GM19397 (cell line): ENCODE results near the gene NOTCH1.

Source experiments
- ATAC-seq: cut with Tn5 transposase; IDR thresholded peaks from one replicate; pipeline ENCODE4 v1.9.1; 2021; ENCODE audit warnings: mild to moderate bottlenecking, moderate library complexity; ENCODE audit not compliant: unreplicated experiment

Gene NOTCH1

GRCh38 chr9:136502940-136503550 lies 42.8 kb downstream of the NOTCH1 start:
- ATAC-seq, result no peak

DNA sequence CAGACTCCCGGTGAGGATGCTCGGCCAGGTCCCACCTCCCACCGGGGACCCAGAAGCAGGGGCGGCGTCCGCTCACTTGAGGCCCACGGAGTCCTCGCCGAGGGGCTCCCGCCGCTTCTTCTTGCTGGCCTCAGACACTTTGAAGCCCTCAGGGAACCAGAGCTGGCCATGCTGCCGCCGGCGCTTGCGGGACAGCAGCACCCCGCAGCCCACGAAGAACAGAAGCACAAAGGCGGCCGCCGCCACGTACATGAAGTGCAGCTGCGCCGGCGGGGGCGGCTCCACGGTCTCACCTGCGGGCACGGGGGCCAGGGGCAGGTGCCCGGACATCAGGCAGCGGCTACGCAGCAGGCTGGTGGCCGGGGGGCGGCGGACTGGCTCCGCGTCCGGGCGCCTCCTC lies 43.7 kb downstream of the NOTCH1 start:
- ATAC-seq, result no peak

DNA sequence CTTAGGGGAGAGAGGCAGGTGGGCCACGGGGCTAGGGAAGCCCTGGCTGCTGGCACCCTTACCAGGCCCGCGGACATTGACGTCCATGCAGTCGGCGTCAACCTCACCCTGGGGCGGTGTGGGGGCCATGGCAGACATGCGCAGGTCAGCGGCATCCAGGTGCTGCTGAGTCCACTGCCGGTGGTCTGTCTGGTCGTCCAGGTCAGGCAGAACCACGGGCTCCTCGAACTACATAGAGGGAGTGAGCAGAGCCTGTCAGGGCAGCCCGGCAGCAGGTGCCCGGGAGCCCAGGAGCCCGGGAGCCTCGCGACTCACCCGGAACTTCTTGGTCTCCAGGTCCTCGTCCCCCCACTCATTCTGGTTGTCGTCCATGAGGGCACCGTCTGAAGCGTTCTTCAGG lies 44.2 kb downstream of the NOTCH1 start:
- no peak for ATAC-seq

GRCh38 chr9:136499935-136500910 lies 45.6 kb downstream of the NOTCH1 start:
- no peak for ATAC-seq

GRCh38 chr9:136499071-136499934 lies 46.5 kb downstream of the NOTCH1 start:
- no peak for ATAC-seq

DNA sequence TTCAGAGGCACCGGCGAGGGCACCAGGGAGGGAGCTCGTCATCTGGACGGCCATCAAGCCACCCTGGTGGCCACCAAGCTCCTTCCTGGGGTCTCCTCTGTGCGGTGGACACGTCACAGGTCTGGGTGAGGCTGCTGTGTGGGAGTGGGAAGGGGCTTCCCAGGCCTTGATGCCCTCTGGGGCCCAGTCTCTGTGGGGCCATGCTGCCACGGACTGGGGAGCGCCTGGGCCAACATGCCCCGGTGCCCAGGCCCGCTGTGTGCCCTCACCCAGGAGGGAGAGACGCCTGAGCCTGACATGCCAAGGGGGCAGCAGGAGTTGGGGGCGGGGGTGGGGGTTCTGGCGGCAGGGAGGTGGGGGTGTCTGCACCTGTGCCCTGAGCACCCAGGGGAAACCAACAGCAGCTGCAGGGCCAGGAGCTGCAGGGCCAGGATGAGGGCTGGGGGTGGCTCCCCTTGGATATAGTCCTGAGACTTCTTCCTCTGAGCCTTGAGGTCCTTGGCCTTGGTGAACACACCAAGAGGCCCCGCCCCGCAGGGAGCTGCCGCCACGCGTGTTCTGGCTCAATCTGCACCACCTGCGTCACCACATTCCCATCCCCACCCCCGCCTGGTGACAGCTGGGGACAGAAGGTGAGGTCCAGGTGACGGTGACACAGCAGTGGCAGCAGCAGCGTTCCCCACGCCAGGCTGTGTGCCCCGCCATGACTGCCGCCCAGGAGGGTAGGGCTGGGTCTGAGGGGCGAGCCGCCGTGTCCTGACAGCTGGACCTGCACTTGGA lies 47.7 kb downstream of the NOTCH1 start:
- ATAC-seq, result no peak

DNA sequence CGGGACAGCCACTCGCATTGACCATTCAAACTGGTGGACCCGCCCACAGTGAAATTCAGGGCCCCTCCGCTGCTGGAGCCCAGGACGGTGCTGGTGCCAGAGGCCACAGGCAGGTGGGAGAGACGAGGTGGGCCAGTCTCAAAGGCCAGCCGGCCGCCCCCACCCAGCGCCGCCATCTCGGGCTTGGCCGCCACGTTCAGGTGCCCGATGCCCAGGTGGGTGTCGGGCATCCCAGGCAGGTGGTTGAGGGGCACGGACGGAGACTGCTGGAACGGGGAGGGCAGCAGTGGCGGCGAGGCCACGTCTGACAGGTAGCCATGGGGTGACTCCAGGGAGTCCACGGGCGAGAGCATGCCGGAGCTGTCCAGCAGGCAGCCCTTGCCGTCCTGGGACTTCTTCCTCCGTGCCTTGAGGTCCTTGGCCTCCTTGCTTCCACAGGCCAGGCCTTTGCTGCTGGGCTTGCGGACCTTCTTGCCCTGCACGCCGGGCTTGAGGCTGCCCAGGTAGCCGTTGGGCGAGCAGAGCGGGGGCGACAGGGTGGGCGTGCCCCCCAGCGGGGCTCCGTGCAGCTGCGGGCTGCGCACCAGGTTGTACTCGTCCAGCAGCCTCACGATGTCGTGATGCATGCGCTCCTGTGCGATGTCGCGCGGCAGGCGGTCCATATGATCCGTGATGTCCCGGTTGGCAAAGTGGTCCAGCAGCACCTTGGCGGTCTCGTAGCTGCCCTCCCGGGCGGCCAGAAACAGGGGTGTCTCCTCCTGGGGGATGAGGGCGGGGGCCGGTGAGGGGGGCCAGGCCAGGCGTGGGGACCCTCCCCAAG lies 48.8 kb downstream of the NOTCH1 start:
- no peak for ATAC-seq

- ATAC-seq, result no peak
Observed at GRCh38 chr9:136496181-136496580, 49.7 kb downstream of the NOTCH1 start.

DNA sequence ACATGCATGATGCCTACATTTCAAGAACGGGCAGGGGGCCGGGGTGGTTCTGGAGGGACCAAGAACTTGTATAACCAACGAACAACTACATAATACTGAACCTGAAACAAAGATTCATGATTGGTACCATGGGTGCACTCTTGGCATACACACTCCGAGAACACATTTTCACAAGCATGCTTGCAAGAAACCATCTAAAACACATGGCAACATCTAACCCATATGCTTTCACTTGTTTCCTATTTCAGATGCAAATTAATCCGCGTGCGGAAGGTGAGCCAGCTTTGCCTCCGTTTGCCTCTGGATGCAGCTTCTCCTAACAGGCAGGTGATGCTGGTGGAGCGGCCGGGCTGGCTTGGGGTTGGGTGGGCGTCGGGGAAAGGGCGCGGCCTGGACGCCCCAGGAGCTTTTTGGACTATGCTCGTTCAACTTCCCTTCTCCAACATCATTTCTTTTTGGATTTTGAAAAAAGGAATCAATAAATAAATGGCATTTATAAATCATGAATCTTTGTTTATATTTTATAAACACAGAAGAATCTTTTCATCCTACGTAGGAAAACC lies 50.5 kb downstream of the NOTCH1 start:
- no peak for ATAC-seq

DNA sequence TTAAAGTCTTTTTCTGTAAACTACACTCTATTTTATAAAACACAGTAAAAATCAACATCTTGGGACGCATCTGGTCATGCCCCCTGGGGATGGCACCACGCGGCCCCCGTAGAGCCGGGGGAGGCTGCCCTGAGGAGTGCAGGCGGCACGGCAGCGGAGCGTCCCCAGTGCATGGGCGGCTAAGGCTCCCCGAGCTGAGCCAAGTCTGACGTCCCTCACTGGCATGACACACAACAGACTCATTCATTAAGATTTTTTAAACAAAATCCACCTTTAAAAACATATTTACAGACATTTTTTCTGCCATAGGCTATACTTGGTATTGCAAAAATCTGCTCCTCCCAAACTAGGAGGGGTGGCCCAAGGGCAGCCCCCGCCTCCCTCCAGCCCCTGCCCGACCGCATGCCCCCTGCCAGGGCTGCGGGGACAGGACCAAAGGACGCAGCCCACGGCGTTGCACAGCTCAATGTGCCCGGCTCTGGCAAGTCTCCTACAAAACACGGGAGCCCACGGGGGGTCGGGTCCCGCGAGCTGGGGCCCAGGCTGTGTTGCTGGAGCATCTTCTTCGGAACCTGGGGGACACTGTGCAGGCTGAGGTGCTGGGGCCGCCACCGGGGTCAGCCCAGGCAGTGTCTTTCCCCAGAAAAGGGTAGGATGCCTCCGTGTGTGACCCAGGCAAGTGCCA lies 51.2 kb downstream of the NOTCH1 start:
- no peak for ATAC-seq

DNA sequence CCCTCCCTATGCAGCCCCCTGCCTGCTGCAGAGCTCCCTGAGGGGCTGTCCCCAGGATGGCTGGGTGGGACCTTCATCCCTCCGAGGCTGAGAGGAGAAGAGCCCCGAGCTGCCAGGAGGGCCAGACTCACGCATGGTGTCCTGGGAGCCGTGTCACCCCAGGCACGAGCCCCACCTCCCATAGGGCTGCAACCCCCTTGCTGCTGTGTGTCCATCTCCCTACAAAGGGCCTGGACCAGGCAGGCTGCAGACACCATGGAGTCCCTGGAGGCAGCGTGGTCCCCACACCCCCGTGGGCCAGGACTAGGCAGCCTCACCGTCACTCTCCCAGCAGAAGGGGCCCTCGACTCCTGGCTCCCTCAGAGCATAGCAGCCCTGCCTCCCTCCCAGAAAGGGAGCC lies 51.8 kb downstream of the NOTCH1 start:
- ATAC-seq, result no peak

DNA sequence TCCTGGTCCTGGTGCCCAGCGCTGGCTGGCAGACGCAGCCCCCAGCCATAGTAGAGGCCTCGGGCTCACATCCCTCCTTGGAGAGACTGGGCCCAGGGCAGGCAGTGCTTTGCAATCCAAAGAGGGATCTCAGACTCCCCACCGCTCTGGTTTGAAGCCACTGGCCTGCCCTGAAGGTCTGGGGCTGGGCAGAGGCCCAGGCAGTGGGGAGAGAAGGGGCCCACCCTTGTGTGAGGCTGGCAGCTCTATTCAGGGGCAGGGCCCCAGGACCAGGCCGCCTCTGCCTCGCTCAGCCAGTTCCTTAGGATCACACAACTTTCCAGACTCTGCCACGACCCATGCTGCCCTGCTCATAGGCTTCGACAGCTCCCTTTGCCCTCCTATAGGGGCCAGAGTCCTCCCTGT lies 52.3 kb downstream of the NOTCH1 start:
- no peak for ATAC-seq

GRCh38 chr9:136492978-136493522 lies 52.8 kb downstream of the NOTCH1 start:
- no peak for ATAC-seq

DNA sequence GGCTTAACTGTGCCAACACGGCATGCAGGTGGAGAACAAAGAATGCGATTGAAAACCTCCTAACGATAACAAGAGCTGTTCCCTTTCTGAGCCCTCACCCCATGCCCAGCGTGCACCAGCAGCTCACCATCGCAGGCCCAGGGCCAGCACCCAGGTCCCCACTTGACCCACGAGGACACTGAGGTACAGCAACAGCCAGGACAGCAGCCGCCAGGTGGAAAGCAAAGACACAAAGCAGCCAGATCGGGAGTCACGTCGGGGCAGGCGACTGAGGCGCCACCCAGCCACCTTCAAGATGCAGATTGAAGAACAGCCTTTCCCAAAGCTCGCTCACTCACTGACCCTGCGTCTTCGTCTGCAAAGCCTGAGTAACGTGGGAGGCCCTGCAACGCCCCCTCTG lies 56.1 kb downstream of the NOTCH1 start:
- ATAC-seq, result no peak

GRCh38 chr9:136488247-136489214 lies 57.3 kb downstream of the NOTCH1 start:
- no peak for ATAC-seq

GRCh38 chr9:136487672-136488071 lies 58.2 kb downstream of the NOTCH1 start:
- ATAC-seq, result no peak
